ENCODE measurements around the gene ALCAM. TPM values are rescaled to one million over a fixed set of nuclear protein-coding genes. Genes with fewer than 3 reads are reported as not detected.
"Not testable (repeated sequence)": the region's sequence is repeated elsewhere in the genome, so short reads cannot be mapped to it uniquely, and the experiment has no call there.

Gene ALCAM
- polyA plus RNA-seq, 3 donors = 7.1 to 8.0 (median 7.9) TPM

DNA sequence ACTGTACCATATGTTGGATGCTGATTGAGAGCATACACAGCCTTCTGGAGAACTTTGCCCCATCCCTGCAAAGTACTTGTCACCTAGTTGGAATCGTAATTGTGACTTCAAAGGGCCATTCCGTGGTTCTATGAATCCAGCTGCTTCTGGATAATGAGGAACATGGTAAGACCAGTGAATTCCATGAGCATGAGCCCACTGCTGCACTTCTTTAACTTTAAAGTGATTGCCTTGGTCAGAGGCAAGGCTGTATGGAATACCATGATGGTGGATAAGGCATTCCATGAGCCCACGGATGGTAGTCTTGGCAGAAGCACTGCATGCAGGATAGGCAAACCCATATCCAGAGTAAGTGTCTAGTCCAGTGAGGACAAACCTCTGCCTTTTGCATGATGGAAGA lies 235.6 kb downstream of the ALCAM start:
- H3K36me3 Mint-ChIP-seq; H3K4me1 Mint-ChIP-seq; intact Hi-C loops (cut with micrococcal nuclease); H3K27ac ChIP-seq (ENCODE audit: low read depth in 1 of 2, low read length in 2 of 2); H3K4me3 ChIP-seq (replicated peaks in 1 of 3; ENCODE audit: low read depth in 2 of 3, low read length in 3 of 3); H3K9me3 ChIP-seq (replicated peaks in 1 of 2; ENCODE audit: control insufficient read depth in 1 of 2, insufficient read depth in 1 of 2, low read length in 2 of 2); H3K27me3 Mint-ChIP-seq (ENCODE audit: low read depth in 3 of 3); H3K4me3 Mint-ChIP-seq; H3K9ac ChIP-seq (ENCODE audit: insufficient read depth, low read length, poor library complexity, severe bottlenecking); H3K79me2 ChIP-seq (ENCODE audit: insufficient read depth, low read length); DNase-seq; H2AFZ ChIP-seq (ENCODE audit: insufficient read depth, low read depth, low read length, poor library complexity, severe bottlenecking); H3K27me3 ChIP-seq (ENCODE audit: control insufficient read depth in 2 of 2, insufficient read depth in 2 of 2, low read length in 2 of 2); H3K4me2 ChIP-seq (replicated peaks; ENCODE audit: extremely low read depth, low read length, poor library complexity, severe bottlenecking); H3K36me3 ChIP-seq (replicated peaks in 1 of 2; ENCODE audit: control insufficient read depth in 1 of 2, insufficient read depth in 2 of 2, low read length in 2 of 2); H3K27ac Mint-ChIP-seq; H4K20me1 ChIP-seq (ENCODE audit: insufficient read depth, low read length); H3K4me1 ChIP-seq (ENCODE audit: control insufficient read depth in 1 of 2, insufficient read depth in 2 of 2, low read length in 2 of 2): not testable (repeated sequence)
- peaks cover 5 to 25% (median 13%) of the 10 kb centered on the region in 7 donors for H3K9me3 Mint-ChIP-seq
- WGBS (ENCODE audit: insufficient coverage) = 93% methylated on average over 2 of the region's 3 CpGs

- WGBS (ENCODE audit: insufficient coverage) = no CpG with 5 or more reads among the region's 1 CpG
- DNase-seq; H3K4me1 Mint-ChIP-seq; H3K4me2 ChIP-seq (replicated peaks; ENCODE audit: extremely low read depth, low read length, poor library complexity, severe bottlenecking); H3K79me2 ChIP-seq (ENCODE audit: insufficient read depth, low read length); H2AFZ ChIP-seq (ENCODE audit: insufficient read depth, low read depth, low read length, poor library complexity, severe bottlenecking); intact Hi-C loops (cut with micrococcal nuclease); H3K9me3 ChIP-seq (replicated peaks in 1 of 2; ENCODE audit: control insufficient read depth in 1 of 2, insufficient read depth in 1 of 2, low read length in 2 of 2); H3K36me3 Mint-ChIP-seq; H3K27ac Mint-ChIP-seq; H3K9ac ChIP-seq (ENCODE audit: insufficient read depth, low read length, poor library complexity, severe bottlenecking); H3K4me3 ChIP-seq (replicated peaks in 1 of 3; ENCODE audit: low read depth in 2 of 3, low read length in 3 of 3); H3K4me3 Mint-ChIP-seq; H3K36me3 ChIP-seq (replicated peaks in 1 of 2; ENCODE audit: control insufficient read depth in 1 of 2, insufficient read depth in 2 of 2, low read length in 2 of 2); H3K27me3 Mint-ChIP-seq (ENCODE audit: low read depth in 3 of 3); H3K27ac ChIP-seq (ENCODE audit: low read depth in 1 of 2, low read length in 2 of 2); H4K20me1 ChIP-seq (ENCODE audit: insufficient read depth, low read length); H3K27me3 ChIP-seq (ENCODE audit: control insufficient read depth in 2 of 2, insufficient read depth in 2 of 2, low read length in 2 of 2); H3K4me1 ChIP-seq (ENCODE audit: control insufficient read depth in 1 of 2, insufficient read depth in 2 of 2, low read length in 2 of 2): not testable (repeated sequence)
- H3K9me3 Mint-ChIP-seq = peaks cover 4 to 27% (median 13%) of the 10 kb centered on the region in 7 donors
Measured at GRCh38 chr3:105603516-105603915, 236.8 kb downstream of the ALCAM start.

DNA sequence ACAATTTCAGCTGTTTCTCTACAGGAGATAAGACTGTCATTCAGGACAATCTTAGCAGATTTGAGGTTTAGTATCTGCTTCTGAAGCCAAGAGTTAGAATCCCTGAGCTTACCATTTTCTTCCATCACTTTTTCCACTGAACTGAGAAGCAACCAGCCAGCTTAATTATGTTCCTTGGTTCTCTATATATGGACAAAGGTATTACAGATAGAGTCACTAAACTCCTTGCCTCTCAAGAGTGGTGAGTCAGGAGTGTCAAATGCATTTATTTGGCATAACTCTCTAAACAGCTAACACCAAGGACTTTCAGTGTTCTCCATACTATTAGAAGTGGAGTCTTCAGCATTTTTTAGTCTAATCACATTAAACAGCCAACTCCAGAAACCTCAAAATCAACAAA lies 239.3 kb downstream of the ALCAM start:
- Mint-ChIP-seq H3K4me1 (no peaks in the 10 kb centered on the region), H3K36me3 (no peaks in the 10 kb centered on the region), H3K27ac (no peak overlapping the region), H3K4me3 (no peak overlapping the region), H3K27me3 (ENCODE audit: low read depth in 3 of 3) (no peaks in the 10 kb centered on the region), H3K9me3 (peaks cover 4 to 26% (median 13%) of the 10 kb centered on the region in 7 donors)
- Histone ChIP-seq H3K4me1 (ENCODE audit: control insufficient read depth in 1 of 2, insufficient read depth in 2 of 2, low read length in 2 of 2) (no peaks in the 10 kb centered on the region), H3K4me2 (replicated peaks; ENCODE audit: extremely low read depth, low read length, poor library complexity, severe bottlenecking) (no peak overlapping the region), H2AFZ (ENCODE audit: insufficient read depth, low read depth, low read length, poor library complexity, severe bottlenecking) (no peak overlapping the region), H3K36me3 (replicated peaks in 1 of 2; ENCODE audit: control insufficient read depth in 1 of 2, insufficient read depth in 2 of 2, low read length in 2 of 2) (no peaks in the 10 kb centered on the region), H3K9me3 (replicated peaks in 1 of 2; ENCODE audit: control insufficient read depth in 1 of 2, insufficient read depth in 1 of 2, low read length in 2 of 2) (no peaks in the 10 kb centered on the region), H3K4me3 (replicated peaks in 1 of 3; ENCODE audit: low read depth in 2 of 3, low read length in 3 of 3) (no peak overlapping the region), H3K9ac (ENCODE audit: insufficient read depth, low read length, poor library complexity, severe bottlenecking) (no peak overlapping the region), H3K27ac (ENCODE audit: low read depth in 1 of 2, low read length in 2 of 2) (no peak overlapping the region), H3K27me3 (ENCODE audit: control insufficient read depth in 2 of 2, insufficient read depth in 2 of 2, low read length in 2 of 2) (no peaks in the 10 kb centered on the region), H4K20me1 (ENCODE audit: insufficient read depth, low read length) (no peaks in the 10 kb centered on the region), H3K79me2 (ENCODE audit: insufficient read depth, low read length) (no peaks in the 10 kb centered on the region)
- intact Hi-C loops (cut with micrococcal nuclease) = no loop called here
- TF ChIP-seq CTCF (IDR thresholded peaks at IDR 0.05) = no peak
- no peak for DNase-seq

Data from CD14-positive monocyte (primary cell).